Stimulated activated CD8-positive, alpha-beta memory T cell treated with anti-CD3 and anti-CD28 coated beads, Interleukin-2, amount 100 ng/mL, for 1 hour (primary cell): ENCODE results near the gene INF2.

Experiments
- DNase-seq, 2 donors: peaks; one replicate each; pipeline ENCODE4 v3.0.0-alpha.2; 2020; ENCODE audit warnings: low read depth in 2 of 2

Gene INF2

GRCh38 chr14:104770851-104771272 is 81.4 kb downstream of the INF2 start:
- no peak for DNase-seq

DNA sequence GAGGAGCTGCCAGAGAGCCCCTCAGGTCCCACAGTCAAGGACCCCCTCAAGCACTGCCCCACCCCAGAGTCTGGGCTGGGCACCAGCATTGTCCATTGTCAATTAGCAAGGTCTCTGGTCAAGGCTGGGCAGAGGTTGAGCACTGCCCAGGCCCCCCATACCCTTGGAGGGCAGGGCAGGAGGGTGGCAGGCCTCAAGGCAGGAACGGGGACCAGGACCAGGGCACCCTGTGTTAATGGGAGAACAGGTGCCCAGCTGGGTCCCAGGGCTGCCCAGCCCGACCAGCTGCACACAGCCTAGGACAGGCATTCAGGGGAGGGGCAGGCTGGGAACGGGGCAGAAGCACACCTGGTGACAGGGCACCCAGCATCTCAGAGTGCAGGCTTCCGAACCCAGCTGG is 82.0 kb downstream of the INF2 start:
- no peak for DNase-seq
